HUES48 (cell line): ENCODE measurements around the gene GPR108.
A peak's percentile ranks its signal among the peaks of the same experiment; 100 is the strongest.
"Not testable (repeated sequence)": the region's sequence is repeated elsewhere in the genome, so short reads cannot be mapped to it uniquely, and the experiment has no call there.

Source experiments
- H3K27ac ChIP-seq: one replicate; pipeline ENCODE4 v1.7.0; 2013; ENCODE audit warnings: low read depth, low read length, inconsistent platforms
- H3K27me3 ChIP-seq: 2 replicates; pipeline ENCODE4 v1.6.1; 2013; ENCODE audit warnings: mild to moderate bottlenecking, low read length; ENCODE audit not compliant: control insufficient read depth, insufficient read depth
- H3K36me3 ChIP-seq: 2 replicates; pipeline ENCODE4 v1.6.1; 2013; ENCODE audit warnings: low read length; ENCODE audit not compliant: control insufficient read depth, insufficient read depth
- H3K4me1 ChIP-seq: 2 replicates; pipeline ENCODE4 v1.6.1; 2013; ENCODE audit warnings: mild to moderate bottlenecking, low read length; ENCODE audit not compliant: control insufficient read depth, insufficient read depth
- H3K4me3 ChIP-seq: 2 replicates; pipeline ENCODE4 v1.5.1; 2013; ENCODE audit warnings: mild to moderate bottlenecking, low read depth, low read length
- H3K9ac ChIP-seq: 2 replicates; pipeline ENCODE4 v1.6.1; 2013; ENCODE audit warnings: mild to moderate bottlenecking, low read depth, low read length, moderate library complexity
- H3K9me3 ChIP-seq: 2 replicates; pipeline ENCODE4 v1.6.1; 2013; ENCODE audit warnings: low read length; ENCODE audit not compliant: control insufficient read depth, insufficient read depth

Gene GPR108

GRCh38 chr19:6771648-6772027 lies 34.3 kb upstream of the GPR108 start:
- not testable (repeated sequence) for H3K27me3 ChIP-seq, H3K36me3 ChIP-seq, H3K27ac ChIP-seq, H3K9me3 ChIP-seq, H3K9ac ChIP-seq, H3K4me1 ChIP-seq, H3K4me3 ChIP-seq

- Histone ChIP-seq H3K4me1 (peaks cover 11% of the 10 kb centered on the region), H3K9ac (no peak overlapping the region), H3K27me3 (no peaks in the 10 kb centered on the region), H3K27ac (no peak overlapping the region), H3K9me3 (no peaks in the 10 kb centered on the region), H3K4me3 (no peak overlapping the region), H3K36me3 (no peaks in the 10 kb centered on the region)
Measured at GRCh38 chr19:6769006-6769619, 31.7 kb upstream of the GPR108 start.

- Histone ChIP-seq H3K27me3 (no peaks in the 10 kb centered on the region), H3K36me3 (no peaks in the 10 kb centered on the region), H3K9ac (no peak overlapping the region), H3K27ac (peak overlapping the region; percentile 37), H3K4me1 (peaks cover 11% of the 10 kb centered on the region), H3K9me3 (no peaks in the 10 kb centered on the region), H3K4me3 (peak overlapping the region; percentile 85)
Measured at GRCh38 chr19:6768236-6768785, 30.9 kb upstream of the GPR108 start.

GRCh38 chr19:6767357-6768235 lies 30.2 kb upstream of the GPR108 start, which contains the start of gene SH2D3A:
Gene SH2D3A (minus strand): TSS chr19:6767435. CDS start chr19:6763748, 3,687 bp downstream.
- peaks cover 11% of the 10 kb centered on the region for H3K4me1 ChIP-seq
- H3K4me3 ChIP-seq, result peak within 1 kb of the TSS; percentile 85
- H3K36me3 ChIP-seq, result 0 out of 2 replicates have a peak, but pooled peaks cover 3% of the 10 kb centered on the region
- peak within 1 kb of the TSS; percentile 92 for H3K27ac ChIP-seq
- no peaks in the 10 kb centered on the region for H3K9me3 ChIP-seq
- H3K9ac ChIP-seq, result peak within 1 kb of the TSS; percentile 49
- H3K27me3 ChIP-seq, result no peaks in the 10 kb centered on the region

GRCh38 chr19:6767081-6767356 lies 29.6 kb upstream of the GPR108 start:
- peak overlapping the region; percentile 85 for H3K4me3 ChIP-seq
- no peaks in the 10 kb centered on the region for H3K9me3 ChIP-seq
- no peaks in the 10 kb centered on the region for H3K27me3 ChIP-seq
- peak overlapping the region; percentile 41; the same call in 1 of the 2 replicates for H3K9ac ChIP-seq
- peaks cover 11% of the 10 kb centered on the region for H3K4me1 ChIP-seq
- no peak overlapping the region for H3K27ac ChIP-seq
- H3K36me3 ChIP-seq, result 0 out of 2 replicates have a peak, but pooled peaks cover 4% of the 10 kb centered on the region

GRCh38 chr19:6766357-6767080 lies 29.1 kb upstream of the GPR108 start:
- peak overlapping the region; percentile 85 for H3K4me3 ChIP-seq

GRCh38 chr19:6765738-6766356 lies 28.5 kb upstream of the GPR108 start:
- Histone ChIP-seq H3K27ac (peak overlapping the region; percentile 92), H3K27me3 (no peaks in the 10 kb centered on the region), H3K4me1 (peaks cover 11% of the 10 kb centered on the region), H3K9ac (peak overlapping the region; percentile 73), H3K36me3 (0 out of 2 replicates have a peak, but pooled peaks cover 4% of the 10 kb centered on the region), H3K4me3 (peak overlapping the region; percentile 85), H3K9me3 (no peaks in the 10 kb centered on the region)

More at GRCh38 chr19:6766357-6767080, 29.1 kb upstream of the GPR108 start:
- peak overlapping the region; percentile 49 for H3K9ac ChIP-seq
- H3K27me3 ChIP-seq, result no peaks in the 10 kb centered on the region
- H3K36me3 ChIP-seq, result 0 out of 2 replicates have a peak, but pooled peaks cover 4% of the 10 kb centered on the region
- peak overlapping the region; percentile 92 for H3K27ac ChIP-seq
- H3K9me3 ChIP-seq, result no peaks in the 10 kb centered on the region
- peaks cover 11% of the 10 kb centered on the region for H3K4me1 ChIP-seq

- not testable (repeated sequence) for H3K9ac ChIP-seq, H3K9me3 ChIP-seq, H3K27ac ChIP-seq, H3K27me3 ChIP-seq, H3K36me3 ChIP-seq, H3K4me3 ChIP-seq
- H3K4me1 ChIP-seq, result peaks cover 11% of the 10 kb centered on the region
Measured at GRCh38 chr19:6762253-6762797, 24.9 kb upstream of the GPR108 start.

- H3K4me1 ChIP-seq, result peaks cover 6% of the 10 kb centered on the region
- peaks cover 12% of the 10 kb centered on the region for H3K36me3 ChIP-seq
- no peak overlapping the region for H3K27ac ChIP-seq
- H3K4me3 ChIP-seq, result no peak overlapping the region
- no peaks in the 10 kb centered on the region for H3K27me3 ChIP-seq
- no peak overlapping the region for H3K9ac ChIP-seq
- no peaks in the 10 kb centered on the region for H3K9me3 ChIP-seq
Measured at GRCh38 chr19:6761053-6761676, 23.8 kb upstream of the GPR108 start.

GRCh38 chr19:6760606-6761005 lies 23.2 kb upstream of the GPR108 start:
- H3K36me3 ChIP-seq, result peaks cover 12% of the 10 kb centered on the region
- H3K4me1 ChIP-seq, result peaks cover 2% of the 10 kb centered on the region
- no peaks in the 10 kb centered on the region for H3K27me3 ChIP-seq
- H3K9me3 ChIP-seq, result no peaks in the 10 kb centered on the region
- no peak overlapping the region for H3K27ac ChIP-seq
- H3K4me3 ChIP-seq, result no peak overlapping the region
- H3K9ac ChIP-seq, result no peak overlapping the region
